ENCODE results near the gene NUP37.
"Not testable (repeated sequence)": the region's sequence is repeated elsewhere in the genome, so short reads cannot be mapped to it uniquely, and the experiment has no call there.

NUP37 gene

GRCh38 chr12:102119674-102120563 is at the start of gene NUP37, which contains the start of gene PARPBP:
Gene NUP37 (minus strand): TSS chr12:102120114. CDS start chr12:102118518, 1,596 bp downstream.
Gene PARPBP (plus strand): TSS chr12:102120183. CDS start chr12:102123889, 3,706 bp downstream.
- DNase-seq (ENCODE audit: low spot score) (peak; percentile 87), FAIRE-seq (peak; percentile 21)

- DNase-seq (ENCODE audit: low spot score) (no peak), FAIRE-seq (no peak)
Observed at GRCh38 chr12:102167821-102168604, 48.1 kb upstream of the NUP37 start.

- DNase-seq (ENCODE audit: low spot score), result no peak
- FAIRE-seq, result no peak
Observed at GRCh38 chr12:102163383-102163782, 43.5 kb upstream of the NUP37 start.

- not testable (repeated sequence) for FAIRE-seq; DNase-seq (ENCODE audit: low spot score)
Observed at GRCh38 chr12:102155206-102155605, 35.3 kb upstream of the NUP37 start.

GRCh38 chr12:102147062-102147587 is 27.2 kb upstream of the NUP37 start:
- FAIRE-seq; DNase-seq (ENCODE audit: low spot score): not testable (repeated sequence)

- FAIRE-seq (no peak), DNase-seq (ENCODE audit: low spot score) (no peak)
Observed at GRCh38 chr12:102144221-102144620, 24.3 kb upstream of the NUP37 start.

- not testable (repeated sequence) for DNase-seq (ENCODE audit: low spot score); FAIRE-seq
Observed at GRCh38 chr12:102142866-102143373, 23.0 kb upstream of the NUP37 start.

- DNase-seq (ENCODE audit: low spot score); FAIRE-seq: not testable (repeated sequence)
Observed at GRCh38 chr12:102137619-102138018, 17.7 kb upstream of the NUP37 start.

GRCh38 chr12:102131442-102131841 is 11.5 kb upstream of the NUP37 start:
- FAIRE-seq; DNase-seq (ENCODE audit: low spot score): not testable (repeated sequence)

- DNase-seq (ENCODE audit: low spot score); FAIRE-seq: not testable (repeated sequence)
Observed at GRCh38 chr12:102130720-102131119, 10.8 kb upstream of the NUP37 start.

- not testable (repeated sequence) for FAIRE-seq; DNase-seq (ENCODE audit: low spot score)
Observed at GRCh38 chr12:102121328-102121727, 1.4 kb upstream of the NUP37 start.

GRCh38 chr12:102120886-102121285 is 972 bp upstream of the NUP37 start:
- DNase-seq (ENCODE audit: low spot score) (peak; percentile 25), FAIRE-seq (no peak)

- FAIRE-seq, result no peak
- no peak for DNase-seq (ENCODE audit: low spot score)
Observed at GRCh38 chr12:102120564-102120873, 605 bp upstream of the NUP37 start.

GRCh38 chr12:102118874-102119273 is 1.0 kb downstream of the NUP37 start:
- FAIRE-seq, result no peak

GRCh38 chr12:102116392-102116791 is 3.5 kb downstream of the NUP37 start:
- no peak for FAIRE-seq

More at GRCh38 chr12:102118874-102119273, 1.0 kb downstream of the NUP37 start:
- no peak for DNase-seq (ENCODE audit: low spot score)

GRCh38 chr12:102114212-102114611 is 5.7 kb downstream of the NUP37 start:
- DNase-seq (ENCODE audit: low spot score) (no peak), FAIRE-seq (no peak)

More at GRCh38 chr12:102116392-102116791, 3.5 kb downstream of the NUP37 start:
- DNase-seq (ENCODE audit: low spot score), result no peak

GRCh38 chr12:102110782-102111181 is 9.1 kb downstream of the NUP37 start:
- DNase-seq (ENCODE audit: low spot score), result no peak
- FAIRE-seq, result no peak

GRCh38 chr12:102107970-102108369 is 11.9 kb downstream of the NUP37 start:
- FAIRE-seq (no peak), DNase-seq (ENCODE audit: low spot score) (no peak)

- FAIRE-seq (no peak), DNase-seq (ENCODE audit: low spot score) (no peak)
Observed at GRCh38 chr12:102106905-102107304, 13.0 kb downstream of the NUP37 start.

- DNase-seq (ENCODE audit: low spot score) (no peak), FAIRE-seq (no peak)
Observed at GRCh38 chr12:102096855-102097254, 23.1 kb downstream of the NUP37 start.

- FAIRE-seq, result peak; percentile 36
Observed at GRCh38 chr12:102095677-102096263, 24.1 kb downstream of the NUP37 start.

More at GRCh38 chr12:102095677-102096263, 24.1 kb downstream of the NUP37 start:
- DNase-seq (ENCODE audit: low spot score), result peak; percentile 9

All from RCC 7860 (cell line).